Osteoblast (primary cell): ENCODE data around the gene PLCG2. TPM values are rescaled to one million over a fixed set of nuclear protein-coding genes. Genes with fewer than 3 reads are reported as not detected.
A peak's percentile ranks its signal among the peaks of the same experiment; 100 is the strongest.

ENCODE experiments used
- DNase-seq: peaks from one replicate; pipeline ENCODE4 v3.0.0; 2011; ENCODE audit warnings: low spot score, mixed read lengths; ENCODE audit not compliant: insufficient read length; ENCODE audit errors: missing footprints
- H2AFZ ChIP-seq: 2 replicates; pipeline ENCODE4 v1.6.0; 2011; ENCODE audit warnings: mild to moderate bottlenecking, low read length
- H3K27ac ChIP-seq: 2 replicates; pipeline ENCODE4 v1.5.1; 2011; ENCODE audit warnings: mild to moderate bottlenecking, low read depth, low read length, moderate library complexity
- H3K27me3 ChIP-seq: 2 replicates; pipeline ENCODE4 v1.6.0; 2012; ENCODE audit warnings: mild to moderate bottlenecking, control low read depth, inconsistent platforms, low read length, moderate library complexity; ENCODE audit not compliant: insufficient read depth
- H3K36me3 ChIP-seq: 2 replicates; pipeline ENCODE4 v1.5.1; 2011; ENCODE audit warnings: mild to moderate bottlenecking, low read length, control low read depth, moderate library complexity; ENCODE audit not compliant: insufficient read depth
- H3K4me1 ChIP-seq: 2 replicates; pipeline ENCODE4 v1.5.1; 2011; ENCODE audit warnings: mild to moderate bottlenecking, low read length, control low read depth, moderate library complexity; ENCODE audit not compliant: insufficient read depth
- H3K4me2 ChIP-seq: 2 replicates; pipeline ENCODE4 v1.6.0; 2011; ENCODE audit warnings: mild to moderate bottlenecking, low read length; ENCODE audit not compliant: insufficient read depth
- H3K4me3 ChIP-seq: fragments of 200-600 bp; sonication (generic); 3 replicates; pipeline ENCODE4 v1.5.1; 2012; ENCODE audit warnings: mild to moderate bottlenecking, low read length, inconsistent platforms; ENCODE audit not compliant: insufficient read depth
- H3K79me2 ChIP-seq: 2 replicates; pipeline ENCODE4 v1.6.0; 2012; ENCODE audit warnings: mild to moderate bottlenecking, low read length, control low read depth, inconsistent platforms; ENCODE audit not compliant: insufficient read depth
- H3K9me3 ChIP-seq: 2 replicates; pipeline ENCODE4 v1.5.1; 2011; ENCODE audit warnings: low read depth, low read length, control low read depth
- H4K20me1 ChIP-seq: 2 replicates; pipeline ENCODE4 v1.6.0; 2012; ENCODE audit warnings: mild to moderate bottlenecking, low read length, control low read depth; ENCODE audit not compliant: insufficient read depth
- total RNA-seq: library from RNA; depleted of rRNA; stranded (reverse); fragments of >200 nt; gene quantifications from 2 replicates; pipeline ENCODE4 v1.2.3, GENCODE V29; 2012
- TF ChIP-seq, protein P1 (sequence below): IDR thresholded peaks from 2 replicates; pipeline ENCODE4 v1.5.1; 2011; ENCODE audit warnings: mild to moderate bottlenecking, low read depth, low read length, moderate library complexity; ENCODE audit errors: extremely low read depth

Gene PLCG2
- 0.59 and 1.1 TPM in 2 replicates for total RNA-seq

DNA sequence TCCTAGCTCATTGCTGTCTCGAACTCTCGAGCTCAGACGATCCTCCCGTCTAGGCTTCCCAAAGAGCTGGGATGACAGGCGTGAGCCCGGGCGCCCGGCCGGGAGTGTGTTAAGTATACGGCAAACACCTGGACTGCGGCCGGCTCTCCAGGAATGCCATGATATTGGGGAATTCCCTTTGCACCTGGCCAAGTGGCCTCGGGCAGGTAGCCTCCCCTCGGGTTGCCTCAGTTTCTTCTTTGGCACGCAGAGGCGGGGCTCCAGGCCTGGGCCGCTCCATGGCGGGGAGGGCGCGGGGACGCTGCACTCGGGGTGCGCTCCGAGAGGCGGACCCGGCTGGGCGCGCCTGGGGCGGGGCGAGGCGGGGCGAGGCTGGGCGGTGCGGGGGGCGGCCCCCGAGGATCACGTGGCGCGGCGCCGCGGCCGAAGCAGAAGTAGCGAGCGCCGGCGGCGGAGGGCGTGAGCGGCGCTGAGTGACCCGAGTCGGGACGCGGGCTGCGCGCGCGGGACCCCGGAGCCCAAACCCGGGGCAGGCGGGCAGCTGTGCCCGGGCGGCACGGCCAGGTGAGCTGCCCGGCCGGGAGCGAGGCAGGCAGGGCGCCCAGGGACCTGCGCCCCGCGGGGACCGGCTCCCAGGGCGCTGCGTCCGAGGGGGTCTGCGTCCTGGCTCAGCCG, at the start of gene PLCG2:
Gene PLCG2, plus strand, starts transcription at position 431 of the 675 bp plus-strand sequence. CDS start 6,699 bp downstream, outside the sequence.
- TF ChIP-seq, protein P1, sequence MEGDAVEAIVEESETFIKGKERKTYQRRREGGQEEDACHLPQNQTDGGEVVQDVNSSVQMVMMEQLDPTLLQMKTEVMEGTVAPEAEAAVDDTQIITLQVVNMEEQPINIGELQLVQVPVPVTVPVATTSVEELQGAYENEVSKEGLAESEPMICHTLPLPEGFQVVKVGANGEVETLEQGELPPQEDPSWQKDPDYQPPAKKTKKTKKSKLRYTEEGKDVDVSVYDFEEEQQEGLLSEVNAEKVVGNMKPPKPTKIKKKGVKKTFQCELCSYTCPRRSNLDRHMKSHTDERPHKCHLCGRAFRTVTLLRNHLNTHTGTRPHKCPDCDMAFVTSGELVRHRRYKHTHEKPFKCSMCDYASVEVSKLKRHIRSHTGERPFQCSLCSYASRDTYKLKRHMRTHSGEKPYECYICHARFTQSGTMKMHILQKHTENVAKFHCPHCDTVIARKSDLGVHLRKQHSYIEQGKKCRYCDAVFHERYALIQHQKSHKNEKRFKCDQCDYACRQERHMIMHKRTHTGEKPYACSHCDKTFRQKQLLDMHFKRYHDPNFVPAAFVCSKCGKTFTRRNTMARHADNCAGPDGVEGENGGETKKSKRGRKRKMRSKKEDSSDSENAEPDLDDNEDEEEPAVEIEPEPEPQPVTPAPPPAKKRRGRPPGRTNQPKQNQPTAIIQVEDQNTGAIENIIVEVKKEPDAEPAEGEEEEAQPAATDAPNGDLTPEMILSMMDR = no peak
- Histone ChIP-seq H3K9me3 (no peaks in the 10 kb centered on the region), H3K27me3 (peaks cover 35% of the 10 kb centered on the region), H3K4me2 (peak within 1 kb of the TSS; percentile 48), H3K4me3 (peak within 1 kb of the TSS; percentile 19), H3K36me3 (no peaks in the 10 kb centered on the region), H4K20me1 (no peaks in the 10 kb centered on the region), H3K27ac (no peak within 1 kb of the TSS), H3K79me2 (no peaks in the 10 kb centered on the region), H3K4me1 (no peaks in the 10 kb centered on the region), H2AFZ (peak within 1 kb of the TSS; percentile 22)
- DNase-seq = peak; percentile 91

DNA sequence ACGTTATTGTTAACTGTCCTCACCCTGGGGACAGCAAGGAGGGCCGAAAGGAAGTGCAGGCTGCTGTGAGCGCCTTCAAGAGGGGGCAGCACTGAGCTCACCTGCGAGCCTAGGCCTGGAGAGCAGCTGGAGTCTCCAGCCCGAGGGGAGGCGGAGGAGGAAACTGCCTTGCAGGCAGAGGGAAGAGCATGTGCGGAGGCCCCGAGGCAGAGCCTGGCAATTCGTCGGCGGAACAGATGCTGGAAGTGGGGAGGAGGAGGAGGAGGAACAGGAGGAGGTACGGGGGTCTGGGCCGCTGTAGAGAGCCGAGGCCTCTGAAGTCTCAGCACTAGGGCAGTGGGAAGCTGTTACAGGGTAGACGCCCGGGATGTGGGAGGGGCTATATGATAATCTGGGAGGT, 49.6 kb upstream of the PLCG2 start:
- H3K9me3 ChIP-seq = no peaks in the 10 kb centered on the region
- no peaks in the 10 kb centered on the region for H4K20me1 ChIP-seq
- no peaks in the 10 kb centered on the region for H3K36me3 ChIP-seq
- no peak overlapping the region for H2AFZ ChIP-seq
- no peaks in the 10 kb centered on the region for H3K79me2 ChIP-seq
- no peak overlapping the region for H3K4me2 ChIP-seq
- H3K27ac ChIP-seq = no peak overlapping the region
- H3K27me3 ChIP-seq = peaks cover 15% of the 10 kb centered on the region
- peaks cover 8% of the 10 kb centered on the region for H3K4me1 ChIP-seq
- H3K4me3 ChIP-seq = no peak overlapping the region
- no peak for DNase-seq
- TF ChIP-seq, protein P1 = no peak

DNA sequence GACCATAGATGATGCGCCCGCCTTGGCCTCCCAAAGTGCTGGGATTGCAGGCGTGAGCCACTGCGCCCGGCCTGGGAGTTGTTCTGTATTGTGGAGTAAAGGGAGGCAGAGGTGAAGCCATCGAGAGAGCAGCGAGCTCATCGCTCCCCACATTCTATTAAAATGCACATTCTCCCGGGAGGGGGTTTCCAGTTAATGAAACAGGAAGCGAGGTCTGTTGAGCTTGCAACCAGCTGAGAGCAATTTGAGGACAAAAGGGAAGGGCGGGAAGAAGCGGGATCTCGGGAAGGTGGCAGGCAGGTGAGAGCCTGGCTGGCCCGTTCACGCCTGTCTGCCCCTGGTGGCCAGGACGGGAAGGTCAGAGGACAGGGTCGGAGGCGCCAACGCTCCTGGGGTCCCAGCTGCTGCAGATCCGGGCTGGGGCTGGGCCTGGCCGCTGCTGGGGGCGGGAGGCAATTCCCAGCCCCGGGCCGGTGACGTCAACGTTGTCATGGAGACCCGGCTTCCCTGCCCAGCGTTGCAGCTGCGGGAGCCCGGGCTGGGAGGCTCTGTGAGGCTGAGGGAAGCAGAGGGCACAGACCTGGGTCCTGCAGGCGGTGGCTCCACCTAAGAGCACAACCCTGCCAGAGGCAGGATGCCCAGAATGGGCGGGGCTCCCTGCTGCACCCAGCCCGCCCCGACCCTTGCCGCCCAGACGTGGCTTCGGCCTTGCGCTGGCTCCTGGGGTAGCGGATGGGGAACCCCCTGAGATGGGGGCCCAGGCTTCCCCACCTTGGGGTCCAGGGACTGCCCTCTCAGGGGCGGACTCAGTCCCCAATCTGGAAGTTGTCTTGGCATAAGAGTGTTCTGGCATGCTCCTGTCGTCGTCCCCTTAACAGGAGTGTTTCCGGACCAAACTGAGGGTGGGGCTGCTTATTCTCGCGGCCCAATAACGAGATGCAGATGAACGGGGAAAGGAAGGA, 48.7 kb upstream of the PLCG2 start:
- H3K27ac ChIP-seq = no peak overlapping the region
- H2AFZ ChIP-seq = peak overlapping the region; percentile 71
- H3K4me2 ChIP-seq = peak overlapping the region; percentile 85
- no peaks in the 10 kb centered on the region for H3K79me2 ChIP-seq
- TF ChIP-seq, protein P1 = peak; percentile 37
- H4K20me1 ChIP-seq = no peaks in the 10 kb centered on the region
- peak overlapping the region; percentile 67 for H3K4me3 ChIP-seq
- H3K4me1 ChIP-seq = peaks cover 8% of the 10 kb centered on the region
- no peaks in the 10 kb centered on the region for H3K9me3 ChIP-seq
- H3K27me3 ChIP-seq = peaks cover 6% of the 10 kb centered on the region
- H3K36me3 ChIP-seq = no peaks in the 10 kb centered on the region
- DNase-seq = peak; percentile 97

DNA sequence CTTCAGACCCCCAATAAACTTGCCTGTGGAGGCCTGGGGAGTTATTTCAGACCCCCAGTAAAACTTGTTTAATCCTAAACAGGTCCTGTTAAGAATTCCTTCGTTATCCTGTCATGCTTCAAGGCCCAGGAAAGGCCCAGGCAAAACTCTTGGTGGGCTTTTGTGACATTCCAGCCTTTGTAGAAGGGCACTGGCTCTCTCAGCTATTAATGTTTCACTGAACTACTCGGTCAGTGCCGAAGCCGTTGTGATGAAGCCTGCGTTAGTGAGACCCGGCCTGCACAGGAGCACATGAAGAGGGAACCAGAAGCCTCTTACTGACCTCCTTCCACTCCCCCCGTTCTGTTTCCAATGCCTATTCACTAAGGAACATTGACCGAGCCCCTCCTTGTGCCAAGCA, 47.4 kb upstream of the PLCG2 start:
- H3K4me2 ChIP-seq = no peak overlapping the region
- H3K4me1 ChIP-seq = peaks cover 8% of the 10 kb centered on the region
- TF ChIP-seq, protein P1 = no peak
- no peak overlapping the region for H3K4me3 ChIP-seq
- no peak overlapping the region for H2AFZ ChIP-seq
- DNase-seq = no peak
- no peaks in the 10 kb centered on the region for H3K36me3 ChIP-seq
- no peaks in the 10 kb centered on the region for H3K79me2 ChIP-seq
- no peaks in the 10 kb centered on the region for H3K9me3 ChIP-seq
- H3K27ac ChIP-seq = no peak overlapping the region
- peaks cover 3% of the 10 kb centered on the region for H3K27me3 ChIP-seq
- H4K20me1 ChIP-seq = no peaks in the 10 kb centered on the region
